CD4-positive, alpha-beta T cell treated with Interleukin-15 for 1 hour (primary cell): ENCODE data around the gene PHTF2.
"Not testable (repeated sequence)": the region's sequence is repeated elsewhere in the genome, so short reads cannot be mapped to it uniquely, and the experiment has no call there.

Source experiments
- DNase-seq: peaks from one replicate; pipeline ENCODE4 v3.0.0-alpha.2; 2020

Gene PHTF2

GRCh38 chr7:77944183-77945182 is 145.9 kb downstream of the PHTF2 start:
- DNase-seq, result no peak

- DNase-seq, result no peak
These were observed 152.0 kb downstream of the PHTF2 start for GRCh38 chr7:77950548-77950947.

- DNase-seq, result no peak
These were observed 156.4 kb downstream of the PHTF2 start for GRCh38 chr7:77954773-77955555.

GRCh38 chr7:77958436-77958835 is 159.9 kb downstream of the PHTF2 start:
- no peak for DNase-seq

GRCh38 chr7:77959080-77959479 is 160.5 kb downstream of the PHTF2 start:
- no peak for DNase-seq

GRCh38 chr7:77960336-77960735 is 161.8 kb downstream of the PHTF2 start:
- DNase-seq, result no peak

- no peak for DNase-seq
These were observed 168.9 kb downstream of the PHTF2 start for GRCh38 chr7:77967429-77967828.

GRCh38 chr7:77971726-77972125 is 173.2 kb downstream of the PHTF2 start:
- DNase-seq, result no peak

- DNase-seq, result no peak
These were observed 177.3 kb downstream of the PHTF2 start for GRCh38 chr7:77975672-77976480.

- DNase-seq, result no peak
These were observed 180.6 kb downstream of the PHTF2 start for GRCh38 chr7:77979219-77979618.

GRCh38 chr7:77980087-77980713 is 181.6 kb downstream of the PHTF2 start:
- DNase-seq, result no peak

- no peak for DNase-seq
These were observed 184.5 kb downstream of the PHTF2 start for GRCh38 chr7:77982926-77983550.

- no peak for DNase-seq
These were observed 185.4 kb downstream of the PHTF2 start for GRCh38 chr7:77983973-77984372.

GRCh38 chr7:77985232-77985973 is 186.8 kb downstream of the PHTF2 start:
- no peak for DNase-seq

- DNase-seq, result no peak
These were observed 187.4 kb downstream of the PHTF2 start for GRCh38 chr7:77985974-77986339.

- no peak for DNase-seq
These were observed 191.5 kb downstream of the PHTF2 start for GRCh38 chr7:77989981-77990566.

GRCh38 chr7:77991656-77992055 is 193.1 kb downstream of the PHTF2 start:
- no peak for DNase-seq

- DNase-seq, result no peak
These were observed 195.3 kb downstream of the PHTF2 start for GRCh38 chr7:77993838-77994237.

GRCh38 chr7:77995717-77996116 is 197.1 kb downstream of the PHTF2 start:
- no peak for DNase-seq

- not testable (repeated sequence) for DNase-seq
These were observed 200.6 kb downstream of the PHTF2 start for GRCh38 chr7:77999168-77999567.

- DNase-seq, result no peak
These were observed 203.4 kb downstream of the PHTF2 start for GRCh38 chr7:78002021-78002420.
